GM12878 (cell line): Measurements from ENCODE around the gene TNK2. TPM values are rescaled to one million over a fixed set of nuclear protein-coding genes. Genes with fewer than 3 reads are reported as not detected.

ENCODE experiments used
- ATAC-seq: fragments of 200-7000 bp; cut with Tn5 transposase; 3 replicates; pipeline ENCODE4 v1.9.1; 2020; ENCODE audit warnings: mild to moderate bottlenecking, moderate library complexity
- BruUV-seq: library from RNA; stranded (reverse); fragments of 400-500 nt; replicated peaks from 2 replicates; lab custom pipeline; 2021; lab: Mats Ljungman, UMichigan
- CTCF ChIA-PET: fragments of 300-600 bp; sonication (Branson Sonifier 250); formaldehyde crosslinking; extraction: SDS; loops from one replicate; lab custom pipeline; 2021; ENCODE audit warnings: inconsistent platforms; lab: Yijun Ruan, JAX
- POLR2A ChIA-PET: fragments of 350-600 bp; formaldehyde crosslinking; extraction: SDS; loops from one replicate; lab custom pipeline; 2021; ENCODE audit warnings: inconsistent platforms; lab: Charles Lee
- RAD21 ChIA-PET: fragments of 300-600 bp; sonication (Branson Sonifier 250); formaldehyde crosslinking; loops from one replicate; lab custom pipeline; 2023; ENCODE audit warnings: antibody characterized with exemption; ENCODE audit not compliant: unreplicated experiment; lab: Charles Lee
- SMC1A ChIA-PET: fragments of 300-600 bp; sonication (Branson Sonifier 250); formaldehyde crosslinking; loops from one replicate; lab custom pipeline; 2023; ENCODE audit not compliant: unreplicated experiment, uncharacterized antibody; lab: Charles Lee
- DNase-seq: peaks from one replicate; pipeline ENCODE4 v3.0.0-alpha.2; 2011; ENCODE audit warnings: low read depth, low spot score
- FAIRE-seq: peaks from 3 replicates; lab custom pipeline; 2011; peaks lifted over from hg19 to GRCh38; lab: Jason Lieb, UNC
- H2AFZ ChIP-seq: 2 replicates; pipeline ENCODE4 v1.6.0; 2011; ENCODE audit warnings: low read depth, low read length, control low read depth; ENCODE audit not compliant: control insufficient read depth
- H3K27ac ChIP-seq: 2 replicates; pipeline ENCODE4 v1.5.1; 2011; ENCODE audit warnings: control low read depth; ENCODE audit not compliant: control insufficient read depth, insufficient read depth
- H3K27me3 ChIP-seq, 2 experiments: replicated peaks in 1 of 2; 2 replicates each; pipeline versions ENCODE4 v1.6.0 to v1.6.1; 2011; ENCODE audit warnings: low read length in 1 of 2; ENCODE audit not compliant: control insufficient read depth in 2 of 2, insufficient read depth in 2 of 2
- H3K36me3 ChIP-seq, 2 experiments: 2 replicates each; pipeline ENCODE4 v1.5.1; 2011; ENCODE audit warnings: low read length in 1 of 2; ENCODE audit not compliant: control insufficient read depth in 2 of 2, insufficient read depth in 2 of 2
- H3K4me1 ChIP-seq: 2 replicates; pipeline ENCODE4 v1.6.1; 2011; ENCODE audit warnings: mild to moderate bottlenecking, low read length, moderate library complexity, mixed read lengths; ENCODE audit not compliant: control insufficient read depth, insufficient read depth
- H3K4me2 ChIP-seq: 2 replicates; pipeline ENCODE4 v1.6.0; 2011; ENCODE audit warnings: control low read depth; ENCODE audit not compliant: control insufficient read depth, insufficient read depth
- H3K4me3 ChIP-seq: fragments of 200-600 bp; sonication (generic); 2 replicates; pipeline ENCODE4 v1.5.1; 2016
- H3K79me2 ChIP-seq: 2 replicates; pipeline ENCODE4 v1.6.0; 2011; ENCODE audit warnings: low read length; ENCODE audit not compliant: control insufficient read depth, insufficient read depth
- H3K9ac ChIP-seq: 2 replicates; pipeline ENCODE4 v1.8.0; 2011; ENCODE audit warnings: low read length, control low read depth, mixed read lengths; ENCODE audit not compliant: control insufficient read depth, insufficient read depth
- H3K9me3 ChIP-seq: replicated peaks from 3 replicates; pipeline ENCODE4 v1.5.1; 2011; ENCODE audit warnings: mild to moderate bottlenecking, low read length; ENCODE audit not compliant: control insufficient read depth, insufficient read depth
- H4K20me1 ChIP-seq: 2 replicates; pipeline ENCODE4 v1.6.0; 2011; ENCODE audit not compliant: control insufficient read depth, insufficient read depth
- ATF7 ChIP-seq: fragments of 450-650 bp; IDR thresholded peaks from 2 replicates; pipeline ENCODE4 v1.6.1; 2016; ENCODE audit warnings: low read depth, mild to moderate bottlenecking
- EED ChIP-seq: sonication (generic); IDR thresholded peaks from 2 replicates; pipeline ENCODE4 v1.6.1; 2016; ENCODE audit warnings: antibody characterized with exemption, low read depth
- IKZF1 ChIP-seq: fragments of 450-650 bp; conservative IDR thresholded peaks from 2 replicates; pipeline ENCODE4 v1.6.1; 2017; ENCODE audit warnings: antibody characterized with exemption, mild to moderate bottlenecking
- IKZF2 ChIP-seq, 2 experiments: fragments of 450-650 bp; IDR thresholded peaks; 2 replicates each; pipeline ENCODE4 v1.6.1; 2017; ENCODE audit warnings: mild to moderate bottlenecking in 2 of 2, moderate library complexity in 2 of 2
- JUNB ChIP-seq: IDR thresholded peaks from 2 replicates; pipeline ENCODE4 v1.6.1; 2016; ENCODE audit warnings: antibody characterized with exemption, mild to moderate bottlenecking
- LARP7 ChIP-seq: fragments of 450-650 bp; IDR thresholded peaks from 2 replicates; pipeline ENCODE4 v1.6.1; 2017; ENCODE audit warnings: mild to moderate bottlenecking
- MXI1 ChIP-seq: fragments of 150-350 bp; IDR thresholded peaks from 2 replicates; pipeline ENCODE4 v1.6.1; 2011; ENCODE audit warnings: low read depth, mild to moderate bottlenecking, inconsistent platforms, low read length, improper control_type of control experiment
- RELB ChIP-seq: fragments of 450-650 bp; IDR thresholded peaks from 2 replicates; pipeline ENCODE4 v1.6.1; 2017; ENCODE audit warnings: low read depth, mild to moderate bottlenecking, moderate library complexity
- RUNX3 ChIP-seq: IDR thresholded peaks from 2 replicates; pipeline ENCODE4 v1.6.1; 2012; ENCODE audit warnings: low read length, inconsistent platforms
- SIN3A ChIP-seq: IDR thresholded peaks from 2 replicates; pipeline ENCODE4 v1.6.1; 2012; ENCODE audit warnings: low read depth, low read length, improper control_type of control experiment
- TAF1 ChIP-seq: IDR thresholded peaks from 2 replicates; pipeline ENCODE4 v1.6.1; 2011; ENCODE audit warnings: mild to moderate bottlenecking, low read depth, low read length, borderline replicate concordance
- TCF3 ChIP-seq: IDR thresholded peaks from 2 replicates; pipeline ENCODE4 v1.6.1; 2012; ENCODE audit warnings: low read depth, mild to moderate bottlenecking, low read length, borderline replicate concordance; ENCODE audit not compliant: insufficient read depth
- ZBED1 ChIP-seq: IDR thresholded peaks from 2 replicates; pipeline ENCODE4 v1.6.1; 2016; ENCODE audit warnings: borderline replicate concordance
- ZZZ3 ChIP-seq: IDR thresholded peaks from 2 replicates; pipeline ENCODE4 v1.6.1; 2011; ENCODE audit warnings: low read depth; ENCODE audit not compliant: control insufficient read depth, insufficient read length
- WGBS: methylation state at CpG from one replicate; pipeline ENCODE4 v1.1.6; 2016; ENCODE audit warnings: low lambda C conversion rate; ENCODE audit not compliant: insufficient replicate concordance, insufficient coverage; ENCODE audit errors: missing lambda C conversion rate; 5-methylcytosine and 5-hydroxymethylcytosine counted together
- in situ Hi-C: fragments of 300-500 bp; cut with MboI; formaldehyde crosslinking; loops from 9 replicates; pipeline ENCODE4 v1.14.3; 2018; ENCODE audit warnings: mixed read lengths
- intact Hi-C: fragments of 100-400 bp; cut with micrococcal nuclease; formaldehyde crosslinking; loops from one replicate; pipeline ENCODE4 v1.14.2; 2022; ENCODE audit not compliant: unreplicated experiment
- polyA plus RNA-seq, 11 experiments: library from polyadenylated mRNA; depleted of rRNA in 4 of 11; unstranded in 6 of 11; stranded (reverse) in 5 of 11; fragments of >200 nt; fragmentation: Nextera tagmentation in 4 of 11; fragmentation: Illumina TruSeq in 1 of 11; extraction: Ambion mirVana in 4 of 11; extraction: Trizol in 1 of 11; gene quantifications; 1 replicate in 1 of 11; 2 replicates in 10 of 11; pipeline versions ENCODE4 v1.2.1 to v1.2.3, GENCODE V29; 2011 to 2016; ENCODE audit warnings: inconsistent platforms in 2 of 11, missing spikeins in 2 of 11, low read depth in 1 of 11
- total RNA-seq, 4 experiments: library from RNA; depleted of rRNA in 3 of 4; stranded (reverse); fragments of >200 nt in 3 of 4; fragmentation: Illumina TruSeq in 1 of 4; extraction: Trizol in 1 of 4; gene quantifications; 2 replicates each; pipeline versions ENCODE4 v1.2.1 to v1.2.3, GENCODE V29; 2013 to 2021
- TF ChIP-seq, protein P1 (sequence below): fragments of 450-650 bp; IDR thresholded peaks from 2 replicates; pipeline ENCODE4 v1.6.1; 2014; ENCODE audit warnings: mild to moderate bottlenecking

The TNK2 gene
- total and polyA plus RNA-seq, 10 of the 15 experiments (the other 5 are each of a cell fraction or from before 2014, with no cell fraction given), result 0.13 to 47.8 (median 10.8) TPM

DNA sequence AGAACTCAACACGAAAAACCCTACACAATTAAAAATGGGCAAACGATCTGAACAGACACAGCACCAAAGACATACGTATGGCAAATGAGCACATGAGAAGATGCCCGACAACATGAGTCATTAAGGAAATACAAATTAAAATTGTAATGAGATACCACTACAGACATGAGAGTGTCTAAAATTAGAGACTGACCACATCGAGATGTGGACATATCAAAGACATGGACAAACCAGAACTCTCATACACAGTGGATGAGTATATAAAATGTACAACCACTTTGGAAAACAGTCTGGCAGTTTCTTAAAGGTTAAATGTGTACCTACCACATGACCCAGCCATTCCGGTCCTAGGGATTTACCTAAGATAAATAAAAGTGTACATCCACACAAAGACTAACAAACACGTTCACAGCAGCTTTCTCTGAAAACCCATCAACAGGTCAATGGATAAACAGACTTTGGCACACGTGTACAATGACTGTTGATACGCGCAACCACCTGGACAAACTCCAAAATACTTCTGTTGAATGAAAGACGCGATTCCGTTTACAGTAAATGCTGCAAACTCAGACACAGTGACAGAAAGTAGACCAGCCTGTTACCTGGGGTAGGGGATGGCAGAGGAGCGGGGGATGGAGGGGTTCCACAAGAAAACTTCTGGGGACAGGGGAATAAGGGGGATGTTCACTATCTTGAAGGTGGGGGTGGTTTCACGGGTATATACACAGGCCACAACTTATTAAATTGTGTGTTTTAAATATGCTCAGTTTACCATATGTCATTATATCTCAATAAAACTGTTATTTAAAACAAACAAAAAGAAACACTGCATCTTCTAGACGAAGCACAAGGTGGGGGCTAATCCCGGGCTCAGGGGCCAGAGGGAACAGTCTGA is 2.1 kb downstream of the TNK2 start (continued):
- TF ChIP-seq MXI1, result 0 out of 2 replicates have a peak, but pooled peaks have one; percentile 11
- TF ChIP-seq ATF7, result peak; percentile 42; the same call in 1 of the 2 replicates
- TF ChIP-seq RUNX3, result peak; percentile 42; the same call in 1 of the 2 replicates
- TF ChIP-seq TAF1, result no peak
- TF ChIP-seq JUNB, result peak; percentile 20; the same call in 1 of the 2 replicates
- TF ChIP-seq, protein P1, sequence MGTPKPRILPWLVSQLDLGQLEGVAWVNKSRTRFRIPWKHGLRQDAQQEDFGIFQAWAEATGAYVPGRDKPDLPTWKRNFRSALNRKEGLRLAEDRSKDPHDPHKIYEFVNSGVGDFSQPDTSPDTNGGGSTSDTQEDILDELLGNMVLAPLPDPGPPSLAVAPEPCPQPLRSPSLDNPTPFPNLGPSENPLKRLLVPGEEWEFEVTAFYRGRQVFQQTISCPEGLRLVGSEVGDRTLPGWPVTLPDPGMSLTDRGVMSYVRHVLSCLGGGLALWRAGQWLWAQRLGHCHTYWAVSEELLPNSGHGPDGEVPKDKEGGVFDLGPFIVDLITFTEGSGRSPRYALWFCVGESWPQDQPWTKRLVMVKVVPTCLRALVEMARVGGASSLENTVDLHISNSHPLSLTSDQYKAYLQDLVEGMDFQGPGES, result no peak
- no peak for TF ChIP-seq TCF3
- no peak for TF ChIP-seq SIN3A
- TF ChIP-seq ZBED1, result no peak
- no peak for TF ChIP-seq ZZZ3

GRCh38 chr3:195904368-195904767 is 4.0 kb downstream of the TNK2 start:
- Histone ChIP-seq H3K4me3 (peak overlapping the region; percentile 49; the same call in 1 of the 2 replicates), H2AFZ (no peak overlapping the region), H3K9ac (peak overlapping the region; percentile 11; the same call in 1 of the 2 replicates), H3K79me2 (peaks cover 92% of the 10 kb centered on the region), H3K4me1 (peaks cover 54% of the 10 kb centered on the region), H3K27me3 (no peaks in the 10 kb centered on the region), H3K4me2 (peak overlapping the region; percentile 91), H3K9me3 (no peaks in the 10 kb centered on the region), H3K27ac (peak overlapping the region; percentile 4; the same call in 1 of the 2 replicates), H4K20me1 (no peaks in the 10 kb centered on the region), H3K36me3 (no peaks in the 10 kb centered on the region)
- CTCF ChIA-PET, result interaction anchor here (1.2 to 2.1 kb wide), 3 partner anchors 10 to 45 kb away, joined by 3 to 11 read pairs (median 6); no protein-coding TSS in a partner anchor
- FAIRE-seq (no peak), DNase-seq (no peak), ATAC-seq (no peak)
- POLR2A ChIA-PET, result no interaction called here
- SMC1A ChIA-PET, result interaction anchor here (1.2 to 6.0 kb wide), 3 partner anchors 9 to 11 kb away, joined by 3 to 43 read pairs (median 5); no protein-coding TSS in a partner anchor
- in situ Hi-C loops, result no loop called here
- BruUV-seq, result no TSS peak
- RAD21 ChIA-PET, result interaction anchor here (0.7 to 1.2 kb wide), 3 partner anchors 10 to 353 kb away, joined by 3 read pairs; no protein-coding TSS in a partner anchor
- TF ChIP-seq EED (0 out of 2 replicates have a peak, but pooled peaks have one; percentile 25), LARP7 (no peak), IKZF1 (peak; percentile 15; the same call in 1 of the 2 replicates), RELB (0 out of 2 replicates have a peak, but pooled peaks have one; percentile 10), TAF1 (no peak), RUNX3 (peak; percentile 35; the same call in 1 of the 2 replicates), IKZF2 (IDR thresholded peaks at IDR 0.05) (peak; percentile 42 to 56; a peak in 3 of 4 replicates)
- WGBS, result 59% methylated on average over 4 of the region's 4 CpGs
- intact Hi-C loops, result loop anchor here (5.0 to 10.0 kb wide), 2 partner anchors 290 to 362 kb away; partner anchors contain the start of gene PPP1R2
